ENCODE results near the gene TRIM54. TPM values are rescaled to one million over a fixed set of nuclear protein-coding genes. Genes with fewer than 3 reads are reported as not detected.

Gene TRIM54
- total and polyA plus RNA-seq, 12 donors: 1.2 to 47.1 (median 13.9) TPM

Other genes starting within 250 kb of the TRIM54 start
- 100 to 1,000 TPM in 2 of 9 donors, 10 to 100 TPM in 7; 25.2 to 124 (median 50.0) TPM for gene TMEM214, start 249.5 kb upstream of the TRIM54 start, total RNA-seq
- 100 to 1,000 TPM in 1 of 3 donors, 10 to 100 TPM in 2; 63.7 to 111 (median 96.8) TPM for gene TMEM214, start 249.5 kb upstream of the TRIM54 start, polyA plus RNA-seq
- 10 to 100 TPM; 23.4 to 42.4 (median 32.0) TPM for gene AGBL5, start 230.8 kb upstream of the TRIM54 start, total RNA-seq
- 10 to 100 TPM; 21.2 to 31.3 (median 29.8) TPM for gene AGBL5, start 230.8 kb upstream of the TRIM54 start, polyA plus RNA-seq
- gene OST4, start 210.8 kb upstream of the TRIM54 start, total RNA-seq: 100 to 1,000 TPM; 174 to 617 (median 397) TPM
- gene OST4, start 210.8 kb upstream of the TRIM54 start, polyA plus RNA-seq: 100 to 1,000 TPM; 387 to 602 (median 531) TPM
- 100 to 1,000 TPM in 5 of 9 donors, 10 to 100 TPM in 4; 17.7 to 243 (median 115) TPM for gene EMILIN1, start 203.8 kb upstream of the TRIM54 start, total RNA-seq
- gene EMILIN1, start 203.8 kb upstream of the TRIM54 start, polyA plus RNA-seq: 100 to 1,000 TPM in 1 of 3 donors, 10 to 100 TPM in 1, 1 to 10 TPM in 1; 4.2 to 168 (median 84.4) TPM
- gene KHK, start 195.7 kb upstream of the TRIM54 start, total RNA-seq: 10 to 100 TPM in 4 of 9 donors, 1 to 10 TPM in 5; 4.0 to 14.4 (median 9.0) TPM
- 1 to 10 TPM; 3.3 to 6.7 (median 4.9) TPM for gene KHK, start 195.7 kb upstream of the TRIM54 start, polyA plus RNA-seq
- 1 to 10 TPM in 4 of 9 donors, under 1 TPM in 4, not detected in 1; 0.52 to 4.7 (median 1.0) TPM for gene CGREF1, start 163.3 kb upstream of the TRIM54 start, total RNA-seq
- gene CGREF1, start 163.3 kb upstream of the TRIM54 start, polyA plus RNA-seq: 1 to 10 TPM; 1.8 to 2.0 (median 2.0) TPM
- gene ABHD1, start 158.6 kb upstream of the TRIM54 start, total RNA-seq: 1 to 10 TPM in 6 of 9 donors, under 1 TPM in 2, not detected in 1; 0.61 to 3.3 (median 1.5) TPM
- gene ABHD1, start 158.6 kb upstream of the TRIM54 start, polyA plus RNA-seq: 1 to 10 TPM in 2 of 3 donors, under 1 TPM in 1; 0.90 to 6.0 (median 4.4) TPM
- gene PREB, start 147.8 kb upstream of the TRIM54 start, total RNA-seq: 10 to 100 TPM; 47.0 to 91.5 (median 64.6) TPM
- 10 to 100 TPM; 44.1 to 68.5 (median 67.8) TPM for gene PREB, start 147.8 kb upstream of the TRIM54 start, polyA plus RNA-seq
- gene PRR30, start 143.0 kb upstream of the TRIM54 start, total RNA-seq: not detected
- gene PRR30, start 143.0 kb upstream of the TRIM54 start, polyA plus RNA-seq: not detected
- gene TCF23, start 133.4 kb upstream of the TRIM54 start, total RNA-seq: under 1 TPM in 7 of 9 donors, not detected in 2; under 0.01 to 0.35 (median 0.08) TPM
- under 1 TPM in 2 of 3 donors, not detected in 1; 0.03 to 0.24 TPM for gene TCF23, start 133.4 kb upstream of the TRIM54 start, polyA plus RNA-seq
- 100 to 1,000 TPM; 124 to 292 (median 155) TPM for gene ATRAID, start 70.4 kb upstream of the TRIM54 start, total RNA-seq
- 100 to 1,000 TPM; 139 to 228 (median 190) TPM for gene ATRAID, start 70.4 kb upstream of the TRIM54 start, polyA plus RNA-seq
- gene SLC5A6, start 70.2 kb upstream of the TRIM54 start, total RNA-seq: 10 to 100 TPM; 13.5 to 35.0 (median 18.5) TPM
- gene SLC5A6, start 70.2 kb upstream of the TRIM54 start, polyA plus RNA-seq: 10 to 100 TPM; 17.8 to 30.1 (median 18.1) TPM
- 10 to 100 TPM; 13.1 to 70.5 (median 19.0) TPM for gene CAD, start 65.1 kb upstream of the TRIM54 start, total RNA-seq
- gene CAD, start 65.1 kb upstream of the TRIM54 start, polyA plus RNA-seq: 10 to 100 TPM in 2 of 3 donors, 1 to 10 TPM in 1; 8.9 to 25.8 (median 13.9) TPM
- gene SLC30A3, start 19.4 kb upstream of the TRIM54 start, total RNA-seq: 1 to 10 TPM in 8 of 9 donors, not detected in 1; 1.4 to 5.6 (median 3.1) TPM
- gene SLC30A3, start 19.4 kb upstream of the TRIM54 start, polyA plus RNA-seq: 1 to 10 TPM in 2 of 3 donors, under 1 TPM in 1; 0.27 to 1.5 (median 1.3) TPM
- 1 to 10 TPM in 3 of 9 donors, under 1 TPM in 3, not detected in 3; 0.14 to 2.0 (median 0.99) TPM for gene DNAJC5G, start 7.0 kb upstream of the TRIM54 start, total RNA-seq
- gene DNAJC5G, start 7.0 kb upstream of the TRIM54 start, polyA plus RNA-seq: 1 to 10 TPM in 1 of 3 donors, under 1 TPM in 1, not detected in 1; 0.88 to 2.9 TPM
- 1 to 10 TPM; 2.1 to 7.2 (median 3.9) TPM for gene UCN, start 26.0 kb downstream of the TRIM54 start, total RNA-seq
- gene UCN, start 26.0 kb downstream of the TRIM54 start, polyA plus RNA-seq: 10 to 100 TPM in 2 of 3 donors, under 1 TPM in 1; 0.42 to 14.9 (median 11.3) TPM
- 100 to 1,000 TPM in 8 of 9 donors, 10 to 100 TPM in 1; 96.8 to 207 (median 146) TPM for gene MPV17, start 40.7 kb downstream of the TRIM54 start, total RNA-seq
- 100 to 1,000 TPM; 356 to 568 (median 360) TPM for gene MPV17, start 40.7 kb downstream of the TRIM54 start, polyA plus RNA-seq
- 10 to 100 TPM; 30.6 to 60.4 (median 47.2) TPM for gene GTF3C2, start 74.3 kb downstream of the TRIM54 start, total RNA-seq
- 10 to 100 TPM; 52.3 to 73.9 (median 60.9) TPM for gene GTF3C2, start 74.3 kb downstream of the TRIM54 start, polyA plus RNA-seq
- gene EIF2B4, start 87.9 kb downstream of the TRIM54 start, total RNA-seq: 10 to 100 TPM; 34.2 to 51.5 (median 43.2) TPM
- gene EIF2B4, start 87.9 kb downstream of the TRIM54 start, polyA plus RNA-seq: 100 to 1,000 TPM in 2 of 3 donors, 10 to 100 TPM in 1; 55.3 to 165 (median 131) TPM
- gene SNX17, start 88.2 kb downstream of the TRIM54 start, total RNA-seq: 100 to 1,000 TPM; 119 to 174 (median 130) TPM
- gene SNX17, start 88.2 kb downstream of the TRIM54 start, polyA plus RNA-seq: 10 to 100 TPM; 66.8 to 89.0 (median 79.0) TPM
- gene ZNF513, start 98.3 kb downstream of the TRIM54 start, total RNA-seq: 10 to 100 TPM in 7 of 9 donors, 1 to 10 TPM in 2; 3.1 to 29.2 (median 15.6) TPM
- 10 to 100 TPM in 2 of 3 donors, 1 to 10 TPM in 1; 6.1 to 83.7 (median 72.5) TPM for gene ZNF513, start 98.3 kb downstream of the TRIM54 start, polyA plus RNA-seq
- gene PPM1G, start 127.2 kb downstream of the TRIM54 start, total RNA-seq: 10 to 100 TPM; 50.1 to 78.9 (median 60.6) TPM
- 100 to 1,000 TPM in 1 of 3 donors, 10 to 100 TPM in 2; 51.0 to 107 (median 54.7) TPM for gene PPM1G, start 127.2 kb downstream of the TRIM54 start, polyA plus RNA-seq
- 100 to 1,000 TPM in 1 of 9 donors, 10 to 100 TPM in 8; 48.4 to 100 (median 75.4) TPM for gene NRBP1, start 146.2 kb downstream of the TRIM54 start, total RNA-seq
- 100 to 1,000 TPM in 1 of 3 donors, 10 to 100 TPM in 2; 52.7 to 126 (median 58.1) TPM for gene NRBP1, start 146.2 kb downstream of the TRIM54 start, polyA plus RNA-seq
- 1 to 10 TPM; 1.2 to 8.2 (median 4.2) TPM for gene KRTCAP3, start 160.0 kb downstream of the TRIM54 start, total RNA-seq
- gene KRTCAP3, start 160.0 kb downstream of the TRIM54 start, polyA plus RNA-seq: 1 to 10 TPM; 1.4 to 6.4 (median 5.4) TPM
- 10 to 100 TPM in 8 of 9 donors, 1 to 10 TPM in 1; 6.3 to 28.1 (median 15.7) TPM for gene IFT172, start 207.3 kb downstream of the TRIM54 start, total RNA-seq
- gene IFT172, start 207.3 kb downstream of the TRIM54 start, polyA plus RNA-seq: 100 to 1,000 TPM in 1 of 3 donors, 10 to 100 TPM in 1, 1 to 10 TPM in 1; 9.8 to 113 (median 75.6) TPM
- gene FNDC4, start 212.8 kb downstream of the TRIM54 start, total RNA-seq: 100 to 1,000 TPM in 6 of 9 donors, 10 to 100 TPM in 3; 35.3 to 321 (median 115) TPM
- gene FNDC4, start 212.8 kb downstream of the TRIM54 start, polyA plus RNA-seq: 100 to 1,000 TPM in 2 of 3 donors, 10 to 100 TPM in 1; 51.3 to 331 (median 101) TPM
- 10 to 100 TPM in 2 of 9 donors, 1 to 10 TPM in 6, under 1 TPM in 1; 0.24 to 24.0 (median 6.3) TPM for gene GCKR, start 214.4 kb downstream of the TRIM54 start, total RNA-seq
- gene GCKR, start 214.4 kb downstream of the TRIM54 start, polyA plus RNA-seq: 10 to 100 TPM in 2 of 3 donors, 1 to 10 TPM in 1; 9.4 to 29.4 (median 17.3) TPM

Data from adrenal gland (tissue), 12 donors.